T-cell (primary cell): ENCODE results near the gene PRG3. TPM values are rescaled to one million over a fixed set of nuclear protein-coding genes. Genes with fewer than 3 reads are reported as not detected.
"Not testable (repeated sequence)": the region's sequence is repeated elsewhere in the genome, so short reads cannot be mapped to it uniquely, and the experiment has no call there.

Experiments
- ATAC-seq, 4 experiments: fragments of 200-7000 bp in 3 of 4; fragments of 150-1000 bp in 1 of 4; cut with Tn5 transposase; replicated peaks in 1 of 4; 1 replicate in 3 of 4; 2 replicates in 1 of 4; pipeline ENCODE4 v1.10.0; 2021; ENCODE audit warnings: moderate library complexity in 3 of 4, mild to moderate bottlenecking in 2 of 4, moderate number of reproducible peaks in 1 of 4
- CTCF ChIA-PET, 2 donors: fragments of 300-600 bp; sonication (Branson Sonifier 250); formaldehyde crosslinking; loops; one replicate each; lab custom pipeline; 2022; ENCODE audit warnings: antibody characterized with exemption in 2 of 2; lab: Charles Lee
- POLR2A ChIA-PET, 2 donors: fragments of 300-600 bp; sonication (Branson Sonifier 250); formaldehyde crosslinking; loops; one replicate each; lab custom pipeline; 2022; ENCODE audit warnings: antibody characterized with exemption in 2 of 2; lab: Charles Lee
- DNase-seq, 35 experiments: peaks; one replicate each; pipeline versions ENCODE4 v3.0.0 to v3.0.0-alpha.2; 2013 to 2023
- H3K27ac ChIP-seq: one replicate; pipeline ENCODE4 v1.5.1; 2013; ENCODE audit warnings: low read length
- H3K27me3 ChIP-seq, 2 experiments: replicated peaks in 1 of 2; 1 replicate in 1 of 2; 2 replicates in 1 of 2; pipeline versions ENCODE4 v1.6.1 to v1.7.0; 2013; ENCODE audit warnings: low read length in 1 of 2, mixed read lengths in 1 of 2; ENCODE audit not compliant: control insufficient read depth in 2 of 2, insufficient read depth in 2 of 2; ENCODE audit errors: extremely low read depth in 1 of 2
- H3K36me3 ChIP-seq, 2 donors: 1 replicate in 1 of 2; 2 replicates in 1 of 2; pipeline versions ENCODE4 v1.6.1 to v1.7.0; 2013; ENCODE audit warnings: low read length in 1 of 2; ENCODE audit not compliant: control insufficient read depth in 2 of 2, insufficient read depth in 1 of 2; ENCODE audit errors: extremely low read depth in 1 of 2
- H3K4me1 ChIP-seq, 2 experiments: 1 replicate in 1 of 2; 2 replicates in 1 of 2; pipeline versions ENCODE4 v1.6.1 to v1.7.0; 2013; ENCODE audit warnings: low read length in 2 of 2, mixed read lengths in 1 of 2; ENCODE audit not compliant: insufficient read depth in 2 of 2, control insufficient read depth in 1 of 2; ENCODE audit errors: extremely low read depth in 1 of 2
- H3K4me3 ChIP-seq, 2 donors: 1 replicate in 1 of 2; 2 replicates in 1 of 2; pipeline versions ENCODE4 v1.5.1 to v1.7.0; 2013; ENCODE audit warnings: mild to moderate bottlenecking in 2 of 2, low read length in 1 of 2, moderate library complexity in 1 of 2; ENCODE audit not compliant: control insufficient read depth in 1 of 2; ENCODE audit errors: extremely low read depth in 1 of 2
- H3K9me3 ChIP-seq: 2 replicates; pipeline ENCODE4 v1.7.0; 2013
- H3K27ac Mint-ChIP-seq, 2 donors: one replicate each; pipeline ENCODE4 v1.8.0; 2020 to 2021; ENCODE audit warnings: mild to moderate bottlenecking in 2 of 2, mixed read lengths in 2 of 2
- H3K27me3 Mint-ChIP-seq, 2 donors: one replicate each; pipeline ENCODE4 v1.8.0; 2021 to 2022; ENCODE audit warnings: mixed read lengths in 2 of 2
- H3K36me3 Mint-ChIP-seq: one replicate; pipeline ENCODE4 v1.8.0; 2021; ENCODE audit warnings: mixed read lengths
- H3K4me1 Mint-ChIP-seq, 3 donors: one replicate each; pipeline ENCODE4 v1.8.0; 2020 to 2022; ENCODE audit warnings: mixed read lengths in 3 of 3, mild to moderate bottlenecking in 1 of 3
- H3K4me3 Mint-ChIP-seq, 3 donors: one replicate each; pipeline ENCODE4 v1.8.0; 2020 to 2022; ENCODE audit warnings: mild to moderate bottlenecking in 3 of 3, mixed read lengths in 3 of 3, moderate library complexity in 3 of 3
- H3K9me3 Mint-ChIP-seq, 3 donors: one replicate each; pipeline ENCODE4 v1.8.0; 2020 to 2022; ENCODE audit warnings: mixed read lengths in 3 of 3
- WGBS: methylation state at CpG from one replicate; pipeline ENCODE4 v1.1.5; 2013; ENCODE audit warnings: missing lambda C conversion rate; ENCODE audit not compliant: insufficient coverage; 5-methylcytosine and 5-hydroxymethylcytosine counted together
- total RNA-seq, 35 experiments: library from RNA in 6 of 35; stranded (reverse) in 6 of 35; fragments of 120-200 nt in 1 of 35; gene quantifications; one replicate each; pipeline versions ENCODE4 v1.2.1 to v1.2.4 and lab custom pipeline; 2013 to 2026

PRG3 gene
- total RNA-seq, 5 donors from 2014 or later (not counting 1 experiment from before 2014, with no cell fraction given) = not detected

GRCh38 chr11:57406337-57406904 is 25.5 kb upstream of the PRG3 start:
- H3K27ac Mint-ChIP-seq = peak overlapping the region in 1 of 2 donors; percentile 39
- H3K4me3 Mint-ChIP-seq = no peak overlapping the region
- CTCF ChIA-PET = no interaction called here
- H3K9me3 ChIP-seq = no peaks in the 10 kb centered on the region
- H3K4me1 ChIP-seq = peaks cover 0 to 3% of the 10 kb centered on the region in 2 experiments
- no peak for DNase-seq
- no peaks in the 10 kb centered on the region for H3K27me3 Mint-ChIP-seq
- no peak for ATAC-seq
- no peak overlapping the region for H3K27ac ChIP-seq
- H3K27me3 ChIP-seq = no peaks in the 10 kb centered on the region
- no peaks in the 10 kb centered on the region for H3K9me3 Mint-ChIP-seq
- POLR2A ChIA-PET = no interaction called here
- no peak overlapping the region for H3K4me3 ChIP-seq
- whole genome bisulfite sequencing = no CpG with 5 or more reads among the region's 4 CpGs
- H3K4me1 Mint-ChIP-seq = peaks cover 0 to 10% (median 10%) of the 10 kb centered on the region in 3 donors
- peaks cover 40% of the 10 kb centered on the region for H3K36me3 Mint-ChIP-seq
- H3K36me3 ChIP-seq = peaks cover 9 to 32% of the 10 kb centered on the region in 2 donors

- H3K4me3 Mint-ChIP-seq = no peak overlapping the region
- no peaks in the 10 kb centered on the region for H3K27me3 Mint-ChIP-seq
- H3K36me3 Mint-ChIP-seq = peaks cover 33% of the 10 kb centered on the region
- ATAC-seq (no peak), DNase-seq (no peak)
- Histone ChIP-seq H3K9me3 (no peaks in the 10 kb centered on the region), H3K27ac (no peak overlapping the region), H3K4me3 (no peak overlapping the region), H3K4me1 (peaks cover 0 to 3% of the 10 kb centered on the region in 2 experiments), H3K36me3 (peaks cover 9 to 29% of the 10 kb centered on the region in 2 donors), H3K27me3 (no peaks in the 10 kb centered on the region)
- ChIA-PET CTCF (no interaction called here), POLR2A (no interaction called here)
- no peaks in the 10 kb centered on the region for H3K9me3 Mint-ChIP-seq
- WGBS = 93% methylated on average over 3 of the region's 4 CpGs
- peaks cover 0 to 10% (median 10%) of the 10 kb centered on the region in 3 donors for H3K4me1 Mint-ChIP-seq
- no peak overlapping the region for H3K27ac Mint-ChIP-seq
Measured at GRCh38 chr11:57405271-57405860, 24.4 kb upstream of the PRG3 start.

GRCh38 chr11:57403802-57404147 is 22.8 kb upstream of the PRG3 start:
- Mint-ChIP-seq H3K4me3 (no peak overlapping the region), H3K27ac (no peak overlapping the region), H3K36me3 (peaks cover 26% of the 10 kb centered on the region), H3K9me3 (no peaks in the 10 kb centered on the region), H3K4me1 (peaks cover 0 to 10% (median 10%) of the 10 kb centered on the region in 3 donors), H3K27me3 (no peaks in the 10 kb centered on the region)
- no peak overlapping the region for H3K27ac ChIP-seq
- POLR2A ChIA-PET = no interaction called here
- H3K9me3 ChIP-seq = no peaks in the 10 kb centered on the region
- peaks cover 0 to 3% of the 10 kb centered on the region in 2 experiments for H3K4me1 ChIP-seq
- no peak overlapping the region for H3K4me3 ChIP-seq
- CTCF ChIA-PET = no interaction called here
- H3K36me3 ChIP-seq = peaks cover 6 to 17% of the 10 kb centered on the region in 2 donors
- no peaks in the 10 kb centered on the region for H3K27me3 ChIP-seq
- ATAC-seq (no peak), DNase-seq (no peak)
- WGBS = no CpG with 5 or more reads among the region's 2 CpGs

- peaks cover 0 to 10% (median 10%) of the 10 kb centered on the region in 3 donors for H3K4me1 Mint-ChIP-seq
- H3K27ac Mint-ChIP-seq, H3K4me1 ChIP-seq, H3K27ac ChIP-seq, CTCF ChIA-PET, DNase-seq, H3K4me3 Mint-ChIP-seq, H3K27me3 Mint-ChIP-seq, H3K9me3 Mint-ChIP-seq, H3K9me3 ChIP-seq, H3K4me3 ChIP-seq, H3K27me3 ChIP-seq, ATAC-seq: not testable (repeated sequence)
- peaks cover 26% of the 10 kb centered on the region for H3K36me3 Mint-ChIP-seq
- POLR2A ChIA-PET = interaction anchor here in 1 of 2 donors (0.6 kb wide), 1 partner anchor 1205 kb away, joined by 3 read pairs; no protein-coding TSS in a partner anchor
- H3K36me3 ChIP-seq = peaks cover 6 to 13% of the 10 kb centered on the region in 2 donors
- no CpG with 5 or more reads among the region's 6 CpGs for WGBS
Measured at GRCh38 chr11:57403003-57403801, 22.3 kb upstream of the PRG3 start.

- Mint-ChIP-seq H3K36me3 (peaks cover 19% of the 10 kb centered on the region), H3K4me3 (no peak overlapping the region), H3K27me3 (no peaks in the 10 kb centered on the region), H3K27ac (no peak overlapping the region), H3K9me3 (no peaks in the 10 kb centered on the region), H3K4me1 (peaks cover 0 to 10% (median 10%) of the 10 kb centered on the region in 3 donors)
- Histone ChIP-seq H3K27me3 (no peaks in the 10 kb centered on the region), H3K27ac (no peak overlapping the region), H3K9me3 (no peaks in the 10 kb centered on the region), H3K4me3 (no peak overlapping the region), H3K36me3 (peaks cover 6% of the 10 kb centered on the region in 2 donors), H3K4me1 (peaks cover 0 to 3% of the 10 kb centered on the region in 2 experiments)
- ATAC-seq = no peak
- DNase-seq = no peak
- no CpG with 5 or more reads among the region's 6 CpGs for WGBS
- ChIA-PET CTCF (no interaction called here), POLR2A (interaction anchor here in 1 of 2 donors (0.6 kb wide), 1 partner anchor 1206 kb away, joined by 3 read pairs; no protein-coding TSS in a partner anchor)
Measured at GRCh38 chr11:57402188-57403002, 21.4 kb upstream of the PRG3 start.

GRCh38 chr11:57399972-57400578 is 19.1 kb upstream of the PRG3 start:
- no peaks in the 10 kb centered on the region for H3K4me1 ChIP-seq
- Mint-ChIP-seq H3K27ac (no peak overlapping the region), H3K9me3 (no peaks in the 10 kb centered on the region), H3K27me3 (no peaks in the 10 kb centered on the region), H3K36me3 (peaks cover 2% of the 10 kb centered on the region), H3K4me1 (no peaks in the 10 kb centered on the region), H3K4me3 (no peak overlapping the region)
- H3K9me3 ChIP-seq = no peaks in the 10 kb centered on the region
- CTCF ChIA-PET = no interaction called here
- 92% methylated on average over 2 of the region's 4 CpGs for WGBS
- H3K36me3 ChIP-seq = no peaks in the 10 kb centered on the region
- H3K27ac ChIP-seq = no peak overlapping the region
- no peaks in the 10 kb centered on the region for H3K27me3 ChIP-seq
- POLR2A ChIA-PET = no interaction called here
- DNase-seq (no peak), ATAC-seq (no peak)
- H3K4me3 ChIP-seq = no peak overlapping the region
